Cortex of kidney (tissue), 1 donor: ENCODE results near the gene PI4KA.
"Not testable (repeated sequence)": the region's sequence is repeated elsewhere in the genome, so short reads cannot be mapped to it uniquely, and the experiment has no call there.

ENCODE experiments used
- DNase-seq: peaks from one replicate; lab custom pipeline; 2025; lab: John Stamatoyannopoulos, UW

PI4KA gene

DNA sequence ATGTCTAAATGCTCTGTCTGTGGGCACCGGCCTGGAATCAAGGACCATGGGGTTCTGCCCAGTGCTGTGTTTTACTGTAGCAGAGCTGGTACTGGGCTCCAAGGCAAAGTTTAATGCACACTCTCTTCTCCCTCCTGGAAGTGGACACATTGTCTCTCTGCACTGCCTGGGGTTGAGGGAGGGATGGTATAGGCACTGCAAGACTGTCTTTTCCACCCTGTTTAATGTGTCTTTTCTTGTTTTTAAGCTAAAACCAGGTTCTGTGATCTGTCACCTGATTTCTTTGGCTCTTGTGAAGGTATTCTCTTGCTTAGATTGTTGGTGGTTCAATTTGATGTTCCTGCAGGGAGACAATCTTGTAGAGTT, 194.0 kb downstream of the PI4KA start:
- no peak for DNase-seq

DNA sequence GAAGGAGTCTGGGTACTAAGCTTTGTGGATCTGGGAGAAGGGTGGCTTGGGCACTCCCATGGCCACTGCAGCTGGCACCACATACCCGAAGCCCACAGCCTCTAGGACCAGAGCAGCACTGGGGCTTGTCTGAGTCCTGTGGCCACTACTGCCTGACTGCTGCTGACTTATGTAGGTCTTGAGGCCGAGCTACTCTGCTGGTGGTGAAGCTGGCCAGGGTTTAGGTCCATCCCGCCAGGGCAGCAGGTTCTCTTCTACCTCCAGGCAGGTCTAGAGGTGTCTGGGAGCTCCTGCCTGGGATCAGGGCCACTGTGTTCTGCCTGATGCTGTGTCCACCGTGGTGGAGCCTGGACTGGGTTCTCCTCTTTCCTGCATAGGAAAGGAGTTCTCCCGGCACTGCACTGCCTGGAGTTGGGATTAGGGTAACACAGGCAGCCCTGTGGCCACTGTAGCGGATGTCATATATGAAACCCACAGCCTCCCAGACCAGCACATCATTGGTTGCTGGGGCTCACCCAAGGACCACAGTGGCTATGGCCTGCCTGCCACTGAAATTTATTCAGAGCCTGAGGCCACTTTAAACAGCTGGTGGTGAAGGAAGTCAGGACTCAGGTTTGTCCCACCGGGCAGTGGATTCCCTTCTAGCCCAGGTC, 194.5 kb downstream of the PI4KA start:
- DNase-seq: no peak

DNA sequence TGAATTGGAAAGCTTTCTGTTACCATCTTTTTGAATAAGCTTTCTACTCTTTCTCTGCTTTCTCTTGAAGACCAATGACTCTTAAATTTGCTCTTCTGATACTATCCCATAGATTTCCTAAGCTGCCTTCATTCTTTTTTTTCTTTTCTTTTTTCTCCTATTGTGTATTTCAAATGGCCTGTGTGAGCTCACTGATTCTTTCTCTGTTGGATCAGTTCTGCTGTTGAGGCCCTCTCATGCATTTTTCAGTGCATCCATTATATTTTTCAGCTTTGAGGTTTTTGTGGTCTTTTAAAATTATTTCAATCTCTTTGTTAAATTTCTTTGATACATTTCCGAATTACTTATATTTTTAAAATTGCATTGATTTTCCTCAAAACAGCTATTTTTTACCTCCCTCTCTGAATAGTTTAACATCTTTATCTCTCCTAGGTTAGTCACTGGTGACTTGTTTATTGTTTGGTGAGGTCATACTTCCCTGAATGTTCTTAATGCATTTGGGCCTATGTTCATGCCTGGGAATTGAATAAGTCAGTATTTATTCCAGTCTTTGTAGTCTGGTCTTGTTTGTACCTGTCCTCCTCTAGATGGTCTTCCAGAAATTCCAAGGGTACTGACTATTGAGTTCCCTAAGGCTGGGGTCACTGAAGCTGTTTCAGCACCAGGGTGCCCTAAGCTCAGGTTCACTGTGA, 195.3 kb downstream of the PI4KA start:
- DNase-seq: no peak

DNA sequence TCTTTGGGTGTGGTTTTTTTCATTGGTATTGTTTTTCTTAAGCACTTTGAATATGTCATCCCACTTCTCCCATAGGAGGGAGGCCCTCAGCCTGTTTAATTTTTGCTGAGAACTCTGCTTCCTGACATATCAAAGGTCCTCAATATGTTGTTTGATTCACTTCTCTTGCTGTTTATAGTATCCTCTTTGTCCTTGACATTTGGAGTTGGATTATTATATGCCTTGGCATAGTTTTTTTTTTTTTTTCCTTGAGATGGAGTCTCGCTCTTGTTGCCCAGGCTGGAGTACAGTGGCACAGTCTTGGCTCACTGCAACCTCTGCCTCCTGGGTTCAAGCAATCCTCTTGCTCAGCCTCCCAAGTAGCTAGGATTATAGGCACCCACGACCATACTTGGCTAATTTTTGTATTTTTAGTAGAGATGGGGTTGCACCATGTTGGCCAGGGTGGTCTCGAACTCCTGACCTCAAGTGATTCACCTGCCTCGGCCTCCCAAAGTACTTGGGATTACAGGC, 196.0 kb downstream of the PI4KA start:
- not testable (repeated sequence) for DNase-seq

DNA sequence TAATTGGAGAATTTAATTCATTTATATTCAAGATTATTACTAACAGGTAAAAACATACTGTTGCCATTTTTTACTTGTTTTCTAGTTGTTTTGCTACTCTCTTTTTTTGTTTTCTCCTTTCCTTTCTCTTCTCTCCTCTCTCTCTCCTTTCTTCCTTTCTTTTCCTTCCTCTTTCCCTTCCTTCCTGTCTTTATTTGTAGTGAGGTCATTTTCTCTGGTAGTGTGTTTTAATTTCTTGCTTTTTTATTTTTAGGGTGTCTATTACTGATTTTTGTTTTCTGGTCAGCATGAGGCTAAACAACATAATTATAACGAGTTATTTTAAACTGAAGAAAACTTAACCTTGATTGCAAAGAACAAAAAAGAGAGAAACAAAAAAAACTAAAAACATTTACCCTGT, 197.1 kb downstream of the PI4KA start:
- no peak for DNase-seq

DNA sequence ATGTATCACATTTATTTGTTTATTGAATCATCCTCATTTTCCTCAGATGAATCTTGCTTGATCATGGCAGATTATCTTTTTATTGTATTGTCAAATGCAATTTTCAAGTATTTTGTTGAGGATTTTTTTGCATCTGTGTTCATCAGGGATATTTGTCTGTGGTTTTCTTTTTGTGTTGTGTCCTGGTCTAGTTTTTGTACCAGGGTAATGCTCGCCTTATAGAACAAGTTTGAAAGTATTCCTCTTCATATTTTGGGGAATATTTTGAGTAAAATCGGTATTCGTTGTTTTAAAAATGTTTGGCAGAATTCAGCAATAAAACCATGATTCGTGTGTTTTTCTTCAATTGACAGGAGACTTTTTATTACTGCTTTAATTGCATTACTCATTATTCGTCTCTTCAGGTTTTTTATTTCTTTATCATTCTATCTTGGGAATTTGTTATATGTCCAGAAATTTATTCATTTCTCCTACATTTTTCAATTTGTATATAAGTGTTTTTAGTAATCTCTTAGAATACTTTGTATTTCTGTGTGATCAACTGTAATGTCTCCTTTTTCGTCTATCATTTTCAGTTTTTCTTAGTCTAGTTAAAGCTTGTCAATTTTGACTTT, 198.1 kb downstream of the PI4KA start:
- DNase-seq: no peak

DNA sequence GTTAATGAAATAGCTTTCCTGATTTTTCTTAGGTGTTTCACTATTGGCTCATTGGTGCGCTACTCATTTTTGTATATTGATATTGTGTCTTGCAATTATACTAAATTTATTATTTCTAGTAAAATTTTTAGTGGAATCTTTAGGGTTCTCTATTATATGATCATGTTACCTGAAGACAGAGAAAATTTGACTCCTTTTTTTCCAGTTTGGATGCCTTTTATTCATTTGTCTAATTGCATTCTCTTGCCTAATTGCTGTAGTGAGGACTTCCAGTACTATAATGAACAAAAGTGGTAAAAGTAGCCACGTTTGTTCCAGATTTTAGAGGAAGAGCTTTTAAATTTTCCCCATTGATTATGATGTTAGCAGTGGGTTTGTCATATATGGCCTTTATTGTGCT, 198.7 kb downstream of the PI4KA start:
- DNase-seq: no peak

DNA sequence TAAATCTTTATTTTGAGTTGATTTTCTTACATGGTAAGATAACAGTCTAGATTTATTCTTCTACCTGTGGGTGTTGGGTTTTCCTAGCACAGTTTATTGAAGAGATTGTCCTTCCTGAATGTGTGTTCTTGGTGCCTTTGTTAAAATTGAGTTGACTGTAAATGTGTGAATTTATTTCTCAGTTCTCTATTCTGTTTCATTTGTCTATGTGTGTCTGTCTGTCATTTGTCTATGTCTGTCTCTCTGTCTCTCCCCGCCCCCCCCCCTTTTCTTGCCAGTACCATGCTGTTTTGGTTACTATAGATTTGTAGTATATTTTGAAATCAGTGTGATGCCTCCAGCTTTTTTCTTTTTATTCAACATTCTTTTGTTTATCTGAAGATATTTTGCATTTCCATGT, 199.4 kb downstream of the PI4KA start:
- no peak for DNase-seq

DNA sequence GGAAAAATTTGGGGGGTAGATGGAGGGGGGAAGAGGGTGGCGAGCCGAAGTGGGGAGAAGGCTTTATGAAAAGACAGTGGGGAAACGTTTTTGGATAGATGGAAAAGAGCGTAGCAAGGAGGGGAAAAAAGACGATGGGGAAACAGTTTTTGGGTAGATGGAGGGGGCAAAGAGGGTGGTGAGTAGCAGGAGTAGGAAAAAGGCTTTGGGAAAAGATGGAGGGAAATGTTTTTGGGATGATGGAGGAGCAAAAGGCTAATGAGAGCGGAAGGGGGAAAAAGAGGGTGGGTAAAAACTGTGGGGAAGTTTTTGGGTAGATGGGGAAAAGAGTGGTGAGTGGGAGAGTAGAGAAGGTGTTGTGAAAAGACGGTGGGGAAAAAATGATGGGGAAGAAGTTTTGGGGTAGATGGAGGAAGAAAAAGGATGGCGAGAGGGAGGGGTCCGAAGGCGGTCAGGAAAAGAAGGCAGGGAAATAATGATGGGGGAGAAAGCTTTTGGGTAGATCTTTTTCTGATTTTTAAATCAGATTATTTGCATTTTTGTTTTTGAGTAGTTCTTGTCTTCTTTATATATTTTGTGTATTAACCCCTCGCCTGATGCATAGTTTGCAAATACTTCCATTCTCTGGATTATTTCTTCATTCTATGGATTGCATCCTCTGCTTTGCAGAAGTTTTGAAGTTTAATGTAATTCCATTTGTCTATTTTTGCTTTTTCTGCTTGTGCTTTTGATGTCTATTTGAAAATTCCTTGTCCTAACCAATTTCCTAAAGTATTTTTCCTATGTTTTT, 200.0 kb downstream of the PI4KA start:
- DNase-seq: no peak

DNA sequence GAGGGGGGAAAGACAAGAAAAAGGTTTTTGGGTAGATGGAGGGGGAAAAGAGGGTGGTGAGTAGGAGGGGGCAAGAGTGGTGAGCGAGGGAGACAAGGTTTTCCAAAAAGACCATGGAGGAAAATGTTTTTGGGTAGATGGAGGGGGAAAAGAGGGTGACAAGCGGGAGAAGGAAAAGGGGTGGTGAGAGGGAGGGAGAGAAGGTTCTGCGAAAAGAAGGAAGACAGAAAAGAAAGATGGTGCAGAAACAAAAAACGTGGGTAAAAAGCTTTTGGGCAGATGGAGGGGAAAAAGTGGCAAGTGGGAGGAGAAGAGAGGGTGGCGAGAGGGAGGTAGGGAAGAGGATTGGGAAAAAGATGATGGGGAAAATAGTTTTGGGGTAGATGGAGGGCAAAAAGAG, 200.6 kb downstream of the PI4KA start:
- no peak for DNase-seq
